Hematopoietic multipotent progenitor cell treated with erythropoietin and hydrocortisone succinate and interleukin-3 and kit ligand, for 17 days (in vitro differentiated cells): ENCODE results near the gene KRT9.
"Not testable (repeated sequence)": the region's sequence is repeated elsewhere in the genome, so short reads cannot be mapped to it uniquely, and the experiment has no call there.

Experiments
- DNase-seq: peaks from one replicate; pipeline ENCODE4 v3.0.0-alpha.2; 2015; ENCODE audit warnings: low spot score

KRT9 gene

DNA sequence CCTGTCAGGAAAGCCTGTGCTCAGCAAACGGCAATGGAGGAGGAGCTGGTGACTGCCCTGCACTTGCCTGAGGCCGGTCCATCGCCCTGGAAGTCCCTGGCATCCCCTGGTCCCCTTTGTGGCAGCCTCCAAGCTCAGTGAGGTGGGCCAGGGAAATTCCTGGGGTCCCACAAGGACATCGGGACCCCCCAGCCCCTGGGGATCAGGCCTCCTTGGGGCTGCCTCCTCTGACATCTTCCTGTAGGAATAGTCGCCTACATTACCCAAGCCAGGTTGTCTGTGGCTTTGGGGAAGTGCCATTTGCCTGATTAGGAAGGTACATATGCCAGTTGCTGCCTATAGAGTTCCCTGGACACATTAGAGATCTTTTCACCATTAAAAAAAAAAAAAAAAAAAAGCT lies 7.1 kb upstream of the KRT9 start:
- no peak for DNase-seq

- DNase-seq = no peak
These were observed 6.7 kb upstream of the KRT9 start for GRCh38 chr17:41578538-41578937.

DNA sequence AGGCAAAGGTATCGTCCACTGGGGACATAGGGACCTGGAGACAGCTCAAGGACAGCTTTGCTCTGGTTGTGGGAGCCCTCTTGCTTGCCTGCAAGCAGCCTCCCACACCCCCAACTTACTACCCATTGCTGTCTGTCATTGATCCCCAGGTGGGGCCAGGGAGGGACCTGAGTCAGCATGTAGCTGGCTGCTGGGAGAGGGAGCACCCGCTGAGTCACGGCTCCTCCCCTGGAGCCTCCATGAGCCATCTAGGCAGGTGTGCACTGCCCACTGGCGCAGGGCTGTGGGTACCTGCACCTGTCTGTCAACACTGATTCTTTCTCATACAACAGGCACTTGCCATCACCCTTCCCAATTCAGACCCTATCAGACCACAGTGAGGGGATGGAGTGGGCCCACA lies 4.9 kb upstream of the KRT9 start:
- DNase-seq = not testable (repeated sequence)

DNA sequence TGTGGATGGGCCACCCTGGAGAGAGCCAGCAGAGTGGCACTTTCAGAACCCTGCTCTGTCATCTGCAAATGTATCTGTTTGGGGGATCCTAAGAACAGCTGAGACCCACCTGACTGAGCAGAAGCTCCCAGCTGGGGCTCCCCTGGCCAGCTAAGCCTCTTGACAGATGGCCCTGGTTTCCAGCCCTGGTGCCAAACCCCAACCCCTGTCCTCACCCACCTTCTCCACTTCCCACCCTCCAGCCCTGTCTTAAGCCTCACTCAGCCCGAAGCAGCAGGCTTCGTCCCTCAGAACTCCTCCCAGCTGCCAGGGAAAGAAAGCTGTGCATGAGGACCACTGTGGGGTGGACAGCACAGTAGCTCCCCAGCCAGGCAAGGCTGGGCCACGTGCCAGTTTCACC lies 3.5 kb upstream of the KRT9 start:
- no peak for DNase-seq

- DNase-seq = no peak
These were observed 4.5 kb downstream of the KRT9 start for GRCh38 chr17:41567317-41567716.

- DNase-seq = no peak
These were observed 6.5 kb downstream of the KRT9 start for GRCh38 chr17:41565338-41565737.

- no peak for DNase-seq
These were observed 8.2 kb downstream of the KRT9 start for GRCh38 chr17:41563607-41564170.

DNA sequence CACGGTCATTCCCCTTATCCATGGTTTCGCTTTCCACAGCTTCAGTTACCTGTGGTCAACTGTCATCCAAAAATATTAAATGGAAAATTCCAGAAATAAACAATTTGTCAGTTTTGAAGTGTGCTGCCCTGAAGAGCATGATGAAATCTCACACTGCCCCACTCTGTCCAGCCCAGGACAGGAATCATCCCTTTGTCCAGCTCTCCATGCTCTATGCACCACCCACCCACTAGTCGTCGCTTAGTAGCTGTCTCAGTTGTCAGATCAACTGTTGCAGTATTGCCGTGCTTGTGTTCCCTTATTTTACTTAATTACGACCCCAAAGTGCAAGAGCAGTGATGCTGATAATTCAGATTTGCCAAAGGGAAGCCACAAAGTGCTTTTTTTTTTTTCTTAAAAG lies 10.3 kb downstream of the KRT9 start:
- DNase-seq = no peak

- no peak for DNase-seq
These were observed 12.3 kb downstream of the KRT9 start for GRCh38 chr17:41559548-41559947.

GRCh38 chr17:41556931-41557330 lies 14.9 kb downstream of the KRT9 start:
- no peak for DNase-seq

GRCh38 chr17:41556306-41556705 lies 15.6 kb downstream of the KRT9 start:
- no peak for DNase-seq

DNA sequence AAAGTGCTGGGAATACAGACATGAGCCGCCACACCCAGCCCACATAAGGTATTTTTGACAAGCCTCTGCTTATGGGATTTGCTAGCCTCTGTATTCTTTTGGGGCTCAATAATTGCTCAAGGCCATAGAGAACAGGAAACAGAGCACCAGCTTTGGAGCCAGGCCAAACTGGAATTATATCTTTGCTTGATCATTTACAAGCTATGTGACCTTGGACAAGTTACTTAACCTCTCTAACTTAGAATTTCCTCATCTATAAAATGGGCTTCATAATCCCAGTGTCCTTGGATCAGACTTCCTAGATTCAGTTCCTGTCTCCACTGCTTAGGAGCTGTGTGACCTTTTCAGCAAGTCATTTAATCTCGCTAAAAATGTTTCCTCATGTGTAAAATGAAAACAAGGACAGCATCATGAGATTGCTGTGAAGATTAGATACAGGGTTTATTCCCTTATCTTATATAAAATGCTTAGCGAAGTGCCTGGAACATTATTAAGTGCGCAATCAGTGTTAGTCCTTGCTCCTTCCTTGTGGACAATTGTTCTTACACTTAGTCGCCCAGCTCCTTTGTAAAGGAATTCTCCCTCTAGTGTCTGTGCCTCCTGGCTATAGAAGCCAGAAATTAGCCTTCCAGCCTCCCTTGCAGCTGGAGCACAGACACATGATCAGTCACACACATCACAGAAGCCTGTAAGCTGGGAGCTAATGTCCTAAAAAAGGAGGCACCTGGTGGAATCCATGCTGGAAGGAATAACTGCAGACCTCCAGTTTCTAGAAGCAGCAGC lies 16.6 kb downstream of the KRT9 start:
- DNase-seq = no peak

DNA sequence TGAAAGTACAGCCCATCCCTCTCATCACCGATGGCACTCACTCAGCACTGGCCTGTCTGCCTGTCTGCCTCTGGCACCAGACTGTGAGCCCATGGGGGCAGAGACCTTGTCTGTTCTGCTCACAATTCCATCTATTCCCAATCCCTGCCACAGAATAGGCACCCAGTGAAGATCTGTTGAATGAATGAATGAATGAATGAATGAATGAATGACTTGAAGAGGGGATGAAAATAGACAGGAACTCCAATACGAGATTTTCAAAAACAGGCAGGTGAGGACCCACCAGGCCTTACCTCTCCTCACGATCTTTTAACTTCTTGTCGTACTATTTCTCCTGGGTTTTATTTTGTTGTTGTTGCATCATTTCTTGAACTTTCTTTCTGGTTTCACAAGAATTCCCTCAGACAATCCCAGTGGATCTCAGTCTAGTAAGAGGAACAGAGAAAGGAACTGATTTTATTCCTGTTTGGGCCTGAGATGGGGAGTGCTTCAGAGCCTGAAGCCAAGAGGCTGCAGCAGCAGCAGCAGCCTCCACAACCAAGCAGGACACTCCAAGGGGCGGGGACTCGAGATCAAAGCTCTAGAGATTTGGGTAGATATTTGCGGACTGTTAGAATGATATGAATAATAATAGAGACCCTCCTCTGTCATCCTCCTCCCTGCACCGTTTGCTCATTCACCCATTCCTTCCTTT lies 17.7 kb downstream of the KRT9 start:
- DNase-seq = no peak

GRCh38 chr17:41553176-41553575 lies 18.7 kb downstream of the KRT9 start:
- DNase-seq = no peak

DNA sequence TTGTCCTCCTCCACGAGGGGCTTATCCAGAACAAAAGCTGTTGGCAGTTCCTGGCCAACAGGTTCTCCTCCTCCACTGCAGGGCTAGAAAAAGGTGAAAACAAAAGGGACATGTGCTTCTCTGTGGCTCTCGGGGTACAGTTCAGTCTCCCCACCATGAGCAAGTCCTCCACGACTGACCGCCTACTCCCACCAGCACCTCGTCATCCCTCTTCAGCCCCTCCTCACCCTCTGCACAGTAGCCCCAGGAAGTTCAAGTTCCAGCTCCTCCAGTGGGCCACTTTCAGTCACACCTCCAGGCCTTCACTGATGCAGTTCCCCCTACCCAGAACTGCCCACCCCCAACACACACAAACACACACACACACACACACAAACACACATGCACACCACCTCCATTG lies 19.4 kb downstream of the KRT9 start:
- DNase-seq = no peak

DNA sequence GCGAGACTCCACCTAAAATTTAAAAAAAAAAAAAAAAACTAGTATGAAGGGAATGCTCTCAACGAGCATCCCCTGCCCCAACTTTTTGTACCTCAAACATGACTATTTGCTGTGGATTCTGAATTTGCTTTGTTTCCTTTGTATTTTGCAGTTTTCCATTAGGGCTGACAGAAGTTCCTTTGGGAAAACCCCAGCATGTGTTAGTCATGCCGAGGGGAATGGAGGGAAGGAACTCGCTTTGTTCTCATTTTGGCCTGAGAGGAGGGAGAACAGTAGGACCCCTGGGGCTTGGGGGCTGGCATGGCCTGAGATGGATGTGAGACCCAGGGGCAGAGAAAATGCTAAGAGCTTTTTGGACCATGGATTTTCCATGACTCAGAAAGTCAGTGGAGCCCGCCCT lies 20.5 kb downstream of the KRT9 start:
- no peak for DNase-seq

DNA sequence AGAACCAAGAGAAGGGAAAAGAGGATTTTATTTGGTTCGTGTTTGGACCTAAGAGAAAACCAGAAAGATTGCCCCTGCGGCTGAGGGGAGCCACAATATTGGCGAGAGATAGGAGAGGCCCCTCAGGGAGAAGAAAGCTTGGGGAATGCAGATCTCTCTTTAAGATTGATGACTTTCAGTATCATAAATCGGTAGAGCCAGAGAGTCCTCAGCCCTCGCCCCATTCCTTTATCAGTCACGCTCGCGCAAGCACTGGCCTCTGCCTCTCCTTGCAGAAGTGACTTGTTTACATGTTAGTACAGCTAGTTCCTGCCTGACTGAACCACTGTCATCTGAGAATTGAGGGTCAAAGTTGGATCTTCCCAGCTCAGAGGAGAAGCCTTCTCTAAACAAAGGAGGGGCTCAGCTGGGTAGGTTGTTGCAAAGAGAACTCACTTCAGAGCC lies 22.2 kb downstream of the KRT9 start:
- peak; percentile 58 for DNase-seq

GRCh38 chr17:41548844-41549595 lies 22.8 kb downstream of the KRT9 start:
- peak; percentile 77 for DNase-seq

DNA sequence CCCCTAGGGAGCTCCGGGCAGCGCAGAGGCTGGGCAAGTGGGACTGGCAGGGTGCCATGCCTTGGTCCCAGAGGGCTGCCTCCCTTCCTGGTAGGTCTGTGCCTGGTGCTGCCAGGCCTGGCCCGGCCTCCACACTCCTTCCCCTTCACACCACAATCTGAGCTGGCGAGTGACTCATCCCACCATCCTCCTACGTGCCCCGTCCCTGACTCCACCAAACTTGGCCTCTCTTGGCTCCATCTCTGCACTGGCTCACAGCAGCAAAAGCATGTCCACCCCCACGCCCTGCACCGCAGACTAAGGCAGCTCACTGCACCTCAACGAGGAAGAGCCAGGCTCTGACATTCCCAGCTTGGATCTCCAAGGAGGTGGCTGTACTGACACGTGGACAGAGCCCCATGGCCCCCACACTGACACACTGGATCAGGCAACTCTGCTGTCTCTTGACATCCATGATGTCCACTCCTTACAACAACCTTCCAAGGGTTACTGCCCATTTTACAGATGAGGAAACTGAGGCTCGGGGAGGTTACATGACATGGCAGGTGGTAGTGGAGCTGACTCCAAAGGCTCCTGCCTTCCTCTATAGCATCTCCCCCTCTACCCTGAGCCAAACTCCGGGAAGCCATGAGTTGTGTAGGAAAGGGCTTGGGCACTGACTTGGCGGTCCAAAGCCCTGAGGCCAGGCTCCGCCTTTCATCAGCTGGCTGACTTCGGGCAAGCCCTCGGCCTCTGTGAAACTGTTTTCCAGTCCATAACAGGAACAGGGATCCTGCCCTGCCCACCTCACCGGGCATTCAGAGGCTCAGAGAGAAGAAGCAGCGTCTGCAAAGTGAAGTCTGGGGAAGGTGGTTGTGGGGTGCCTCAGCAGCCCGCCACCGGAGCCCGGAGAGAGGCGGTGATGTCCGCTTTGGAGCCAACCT lies 23.7 kb downstream of the KRT9 start:
- no peak for DNase-seq

DNA sequence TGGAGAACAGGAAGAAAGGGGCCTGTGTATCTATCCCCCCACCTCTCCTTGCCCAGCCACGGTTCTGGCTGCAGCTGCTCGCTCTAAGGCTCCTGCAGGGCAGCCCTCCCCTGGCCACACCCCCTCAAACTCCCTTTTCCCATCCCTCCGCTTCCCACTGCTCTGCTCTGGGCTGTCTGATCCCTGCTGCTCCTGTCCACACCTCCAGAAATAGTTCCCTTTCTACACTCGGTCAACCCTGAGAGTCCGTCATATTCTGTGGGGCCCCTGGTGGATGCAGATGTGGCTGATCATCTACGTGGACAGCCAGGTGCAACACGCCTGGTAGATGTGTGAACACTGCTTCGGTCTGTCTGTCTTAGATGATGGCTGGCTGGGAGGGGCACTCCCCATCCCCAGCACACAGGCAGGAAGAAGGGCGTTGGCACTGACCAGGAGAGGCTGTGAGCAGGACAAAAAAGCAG lies 24.4 kb downstream of the KRT9 start:
- no peak for DNase-seq

- DNase-seq = no peak
These were observed 25.0 kb downstream of the KRT9 start for GRCh38 chr17:41546819-41547218.
